Small intestine (tissue), 7 donors: ENCODE data around the gene CUL9. TPM values are rescaled to one million over a fixed set of nuclear protein-coding genes. Genes with fewer than 3 reads are reported as not detected.

ENCODE experiments used
- DNase-seq, 2 donors: peaks; one replicate each; pipeline versions ENCODE4 v3.0.0 to v3.0.0-alpha.2; 2013
- FAIRE-seq: peaks from 2 replicates; lab custom pipeline; 2012; peaks lifted over from hg19 to GRCh38; lab: Jason Lieb, UNC
- H3K27ac ChIP-seq, 3 donors: one replicate each; pipeline ENCODE4 v1.5.1; 2013; ENCODE audit warnings: low read length in 2 of 3, mild to moderate bottlenecking in 2 of 3, control low read depth in 1 of 3, inconsistent platforms in 1 of 3, low read depth in 1 of 3, moderate library complexity in 1 of 3
- H3K27me3 ChIP-seq, 3 donors: one replicate each; pipeline ENCODE4 v1.6.1; 2013; ENCODE audit warnings: low read length in 3 of 3, inconsistent platforms in 1 of 3; ENCODE audit not compliant: control insufficient read depth in 3 of 3, insufficient read depth in 3 of 3
- H3K36me3 ChIP-seq, 3 donors: one replicate each; pipeline ENCODE4 v1.6.1; 2013; ENCODE audit warnings: low read length in 3 of 3, inconsistent platforms in 1 of 3, low read depth in 1 of 3, mild to moderate bottlenecking in 1 of 3, moderate library complexity in 1 of 3; ENCODE audit not compliant: control insufficient read depth in 3 of 3, insufficient read depth in 2 of 3
- H3K4me1 ChIP-seq, 3 donors: one replicate each; pipeline ENCODE4 v1.6.1; 2013; ENCODE audit warnings: low read length in 2 of 3, inconsistent platforms in 1 of 3, low read depth in 1 of 3, mild to moderate bottlenecking in 1 of 3, moderate library complexity in 1 of 3; ENCODE audit not compliant: control insufficient read depth in 3 of 3, insufficient read depth in 2 of 3
- H3K4me3 ChIP-seq, 3 donors: one replicate each; pipeline ENCODE4 v1.5.1; 2013; ENCODE audit warnings: low read length in 3 of 3, control low read depth in 1 of 3, inconsistent platforms in 1 of 3, low read depth in 1 of 3, mild to moderate bottlenecking in 1 of 3, moderate library complexity in 1 of 3
- H3K9me3 ChIP-seq, 2 donors: one replicate each; pipeline ENCODE4 v1.6.1; 2013; ENCODE audit warnings: low read depth in 1 of 2, low read length in 1 of 2; ENCODE audit not compliant: control insufficient read depth in 2 of 2, insufficient read depth in 1 of 2
- WGBS, 3 donors: extraction: QIAGEN DNeasy Blood & Tissue Kit; methylation state at CpG; one replicate each; pipeline ENCODE4 v1.1.7; 2013; 5-methylcytosine and 5-hydroxymethylcytosine counted together
- polyA plus RNA-seq, 4 donors: library from polyadenylated mRNA; stranded (reverse) in 3 of 4; unstranded in 1 of 4; fragments of 200-250 nt in 3 of 4; fragments of 120-200 nt in 1 of 4; gene quantifications; one replicate each; pipeline versions ENCODE4 v1.2.1 to v1.2.3, GENCODE V29; 2013
- donor health status: healthy with polysubstance abuse.
- donor health status: control.
- donor health status: control.
- donor health status: Bipolar disorder and iron deficiency.
- donor health status: healthy.

The CUL9 gene
- polyA plus RNA-seq, 4 donors, result 22.2 to 86.2 (median 52.5) TPM

GRCh38 chr6:43175676-43176422 is 6.1 kb upstream of the CUL9 start:
- DNase-seq, result no peak
- peak overlapping the region in 1 of 3 donors; percentile 42 for H3K27ac ChIP-seq
- H3K4me1 ChIP-seq, result peaks cover 5 to 30% (median 7%) of the 10 kb centered on the region in 3 donors
- no peak overlapping the region for H3K4me3 ChIP-seq
- H3K36me3 ChIP-seq, result peaks cover 8 to 55% (median 11%) of the 10 kb centered on the region in 3 donors
- WGBS, 3 donors, result 90 to 93% (median 92%) methylated on average over 11 of the region's 11 CpGs
- no peaks in the 10 kb centered on the region for H3K9me3 ChIP-seq
- H3K27me3 ChIP-seq, result no peaks in the 10 kb centered on the region
- no peak for FAIRE-seq

GRCh38 chr6:43176423-43176786 is 5.6 kb upstream of the CUL9 start:
- WGBS, 3 donors, result 93 to 99% (median 93%) methylated on average over 6 of the region's 6 CpGs
- FAIRE-seq (no peak), DNase-seq (no peak)
- H3K4me3 ChIP-seq, result no peak overlapping the region
- peaks cover 8 to 58% (median 11%) of the 10 kb centered on the region in 3 donors for H3K36me3 ChIP-seq
- H3K27ac ChIP-seq, result no peak overlapping the region
- no peaks in the 10 kb centered on the region for H3K9me3 ChIP-seq
- H3K4me1 ChIP-seq, result peaks cover 5 to 30% (median 7%) of the 10 kb centered on the region in 3 donors
- no peaks in the 10 kb centered on the region for H3K27me3 ChIP-seq

- DNase-seq (no peak), FAIRE-seq (no peak)
- peaks cover 3 to 23% (median 7%) of the 10 kb centered on the region in 3 donors for H3K4me1 ChIP-seq
- no peak overlapping the region for H3K27ac ChIP-seq
- no peaks in the 10 kb centered on the region for H3K27me3 ChIP-seq
- no peak overlapping the region for H3K4me3 ChIP-seq
- peaks cover 8 to 58% (median 11%) of the 10 kb centered on the region in 3 donors for H3K36me3 ChIP-seq
- WGBS, 3 donors, result 87 to 92% (median 88%) methylated on average over 11 to 12 of the region's 12 CpGs
- H3K9me3 ChIP-seq, result no peaks in the 10 kb centered on the region
These were observed 3.8 kb upstream of the CUL9 start for GRCh38 chr6:43178150-43178549.

GRCh38 chr6:43178951-43179830 is 2.8 kb upstream of the CUL9 start:
- Histone ChIP-seq H3K9me3 (no peaks in the 10 kb centered on the region), H3K27ac (no peak overlapping the region), H3K27me3 (no peaks in the 10 kb centered on the region), H3K36me3 (peaks cover 8 to 53% (median 11%) of the 10 kb centered on the region in 3 donors), H3K4me1 (peaks cover 2 to 16% (median 5%) of the 10 kb centered on the region in 3 donors), H3K4me3 (no peak overlapping the region)
- FAIRE-seq, result no peak
- DNase-seq, result no peak
- WGBS, 3 donors, result 91 to 92% (median 91%) methylated on average over 18 to 20 of the region's 20 CpGs

GRCh38 chr6:43180058-43180457 is 1.9 kb upstream of the CUL9 start:
- Histone ChIP-seq H3K9me3 (no peaks in the 10 kb centered on the region), H3K4me3 (no peak overlapping the region), H3K4me1 (peaks cover 2 to 9% (median 2%) of the 10 kb centered on the region in 3 donors), H3K36me3 (peaks cover 8 to 58% (median 11%) of the 10 kb centered on the region in 3 donors), H3K27ac (no peak overlapping the region), H3K27me3 (no peaks in the 10 kb centered on the region)
- FAIRE-seq, result no peak
- DNase-seq, result no peak
- WGBS, 3 donors, result 82 to 84% (median 83%) methylated on average over 7 of the region's 7 CpGs

- DNase-seq (peak in 1 of 2 donors; percentile 5), FAIRE-seq (no peak)
- Histone ChIP-seq H3K36me3 (peaks cover 10 to 55% (median 13%) of the 10 kb centered on the region in 3 donors), H3K4me3 (no peak overlapping the region), H3K9me3 (no peaks in the 10 kb centered on the region), H3K27ac (peak overlapping the region in 1 of 3 donors; percentile 27), H3K27me3 (no peaks in the 10 kb centered on the region), H3K4me1 (peaks cover 0 to 5% (median 2%) of the 10 kb centered on the region in 3 donors)
- 67 to 78% (median 70%) methylated on average over 5 of the region's 5 CpGs for WGBS, 3 donors
These were observed 1.0 kb upstream of the CUL9 start for GRCh38 chr6:43180985-43181384.

- peaks cover 0 to 5% (median 2%) of the 10 kb centered on the region in 3 donors for H3K4me1 ChIP-seq
- no peak for DNase-seq
- H3K4me3 ChIP-seq, result peak overlapping the region; percentile 43 to 86 (median 75)
- H3K27me3 ChIP-seq, result no peaks in the 10 kb centered on the region
- H3K27ac ChIP-seq, result peak overlapping the region; percentile 9 to 69 (median 64)
- FAIRE-seq, result no peak
- H3K9me3 ChIP-seq, result no peaks in the 10 kb centered on the region
- 39 to 44% (median 40%) methylated on average over 9 of the region's 9 CpGs for WGBS, 3 donors
- H3K36me3 ChIP-seq, result peaks cover 13 to 55% (median 16%) of the 10 kb centered on the region in 3 donors
These were observed 415 bp upstream of the CUL9 start for GRCh38 chr6:43181621-43181941.

- Histone ChIP-seq H3K27me3 (no peaks in the 10 kb centered on the region), H3K4me3 (no peak overlapping the region), H3K36me3 (peaks cover 11 to 59% (median 16%) of the 10 kb centered on the region in 3 donors), H3K9me3 (no peaks in the 10 kb centered on the region), H3K27ac (no peak overlapping the region), H3K4me1 (peaks cover 0 to 5% (median 2%) of the 10 kb centered on the region in 3 donors)
- 94 to 99% (median 96%) methylated on average over 4 of the region's 4 CpGs for WGBS, 3 donors
- FAIRE-seq (no peak), DNase-seq (no peak)
These were observed 1.4 kb downstream of the CUL9 start for GRCh38 chr6:43183441-43183840.
